ENCODE results near the gene RBBP4. TPM values are rescaled to one million over a fixed set of nuclear protein-coding genes. Genes with fewer than 3 reads are reported as not detected.
A peak's percentile ranks its signal among the peaks of the same experiment; 100 is the strongest.

Gene RBBP4
- total RNA-seq, 1 experiment from 2014 or later, result 513 TPM

GRCh38 chr1:32716312-32717148 lies 65.5 kb downstream of the RBBP4 start:
- POLR2A ChIA-PET (ENCODE audit: low non-redundant PET), result interaction anchor here (0.5 kb wide), 1 partner anchor 48 kb away, joined by 7 read pairs; no protein-coding TSS in a partner anchor

GRCh38 chr1:32717503-32717902 lies 66.5 kb downstream of the RBBP4 start:
- BruUV-seq (replicated peaks), result no TSS peak
- H3K27ac ChIP-seq (ENCODE audit: low read depth, low read length, poor library complexity, severe bottlenecking), result no peak overlapping the region
- no peaks in the 10 kb centered on the region for H3K36me3 ChIP-seq (ENCODE audit: insufficient read depth, low read length, poor library complexity, severe bottlenecking)
- TF ChIP-seq CTCF (conservative IDR thresholded peaks at IDR 0.05; ENCODE audit: low read depth, low read length), result no peak
- no peak for TF ChIP-seq EZH2 (IDR thresholded peaks at IDR 0.05; ENCODE audit: borderline replicate concordance, low read depth, low read length, poor library complexity, severe bottlenecking)
- intact Hi-C loops (cut with micrococcal nuclease; ENCODE audit: unreplicated experiment), result no loop called here
- H3K27me3 ChIP-seq (replicated peaks; ENCODE audit: insufficient read depth, low read depth, low read length, poor library complexity), result no peaks in the 10 kb centered on the region
- no peak overlapping the region for H3K4me3 ChIP-seq (ENCODE audit: low read depth, low read length, poor library complexity, severe bottlenecking)
- no peak for DNase-seq (ENCODE audit: low spot score)
- POLR2A ChIA-PET (ENCODE audit: low non-redundant PET), result no interaction called here
- H3K9me3 ChIP-seq (ENCODE audit: low read depth, low read length, poor library complexity, severe bottlenecking), result no peaks in the 10 kb centered on the region
- CTCF ChIA-PET, result no interaction called here
- H3K4me1 ChIP-seq (ENCODE audit: insufficient read depth, low read length, poor library complexity, severe bottlenecking), result peaks cover 6% of the 10 kb centered on the region

More at GRCh38 chr1:32716312-32717148, 65.5 kb downstream of the RBBP4 start:
- Histone ChIP-seq H3K9me3 (ENCODE audit: low read depth, low read length, poor library complexity, severe bottlenecking) (no peaks in the 10 kb centered on the region), H3K27ac (ENCODE audit: low read depth, low read length, poor library complexity, severe bottlenecking) (no peak overlapping the region), H3K27me3 (replicated peaks; ENCODE audit: insufficient read depth, low read depth, low read length, poor library complexity) (no peaks in the 10 kb centered on the region), H3K4me1 (ENCODE audit: insufficient read depth, low read length, poor library complexity, severe bottlenecking) (peaks cover 6% of the 10 kb centered on the region), H3K36me3 (ENCODE audit: insufficient read depth, low read length, poor library complexity, severe bottlenecking) (no peaks in the 10 kb centered on the region), H3K4me3 (ENCODE audit: low read depth, low read length, poor library complexity, severe bottlenecking) (no peak overlapping the region)
- peak; percentile 58 for DNase-seq (ENCODE audit: low spot score)
- intact Hi-C loops (cut with micrococcal nuclease; ENCODE audit: unreplicated experiment), result no loop called here
- no TSS peak for BruUV-seq (replicated peaks)
- CTCF ChIA-PET, result no interaction called here
- TF ChIP-seq EZH2 (IDR thresholded peaks at IDR 0.05; ENCODE audit: borderline replicate concordance, low read depth, low read length, poor library complexity, severe bottlenecking) (no peak), CTCF (conservative IDR thresholded peaks at IDR 0.05; ENCODE audit: low read depth, low read length) (no peak)

- no TSS peak for BruUV-seq (replicated peaks)
- ChIA-PET CTCF (no interaction called here), POLR2A (ENCODE audit: low non-redundant PET) (no interaction called here)
- Histone ChIP-seq H3K27ac (ENCODE audit: low read depth, low read length, poor library complexity, severe bottlenecking) (no peak overlapping the region), H3K4me1 (ENCODE audit: insufficient read depth, low read length, poor library complexity, severe bottlenecking) (peaks cover 6% of the 10 kb centered on the region), H3K4me3 (ENCODE audit: low read depth, low read length, poor library complexity, severe bottlenecking) (no peak overlapping the region), H3K9me3 (ENCODE audit: low read depth, low read length, poor library complexity, severe bottlenecking) (no peaks in the 10 kb centered on the region), H3K36me3 (ENCODE audit: insufficient read depth, low read length, poor library complexity, severe bottlenecking) (no peaks in the 10 kb centered on the region), H3K27me3 (replicated peaks; ENCODE audit: insufficient read depth, low read depth, low read length, poor library complexity) (no peaks in the 10 kb centered on the region)
- TF ChIP-seq CTCF (conservative IDR thresholded peaks at IDR 0.05; ENCODE audit: low read depth, low read length), result no peak
- no peak for TF ChIP-seq EZH2 (IDR thresholded peaks at IDR 0.05; ENCODE audit: borderline replicate concordance, low read depth, low read length, poor library complexity, severe bottlenecking)
- intact Hi-C loops (cut with micrococcal nuclease; ENCODE audit: unreplicated experiment), result no loop called here
- no peak for DNase-seq (ENCODE audit: low spot score)
Observed at GRCh38 chr1:32718036-32718435, 67.0 kb downstream of the RBBP4 start.
